Prostate gland (tissue), 2 donors: ENCODE data around the gene COX11. TPM values are rescaled to one million over a fixed set of nuclear protein-coding genes. Genes with fewer than 3 reads are reported as not detected.

Experiments used
- DNase-seq: peaks from one replicate; pipeline ENCODE4 v3.0.0-alpha.2; 2019; ENCODE audit warnings: low spot score
- H3K27ac ChIP-seq, 2 donors: fragments of 200-600 bp; sonication (generic); 2 replicates each; pipeline ENCODE4 v1.5.1; 2017 to 2019
- H3K27me3 ChIP-seq: fragments of 200-600 bp; sonication (generic); replicated peaks from 2 replicates; pipeline ENCODE4 v1.5.1; 2019; ENCODE audit not compliant: insufficient read depth
- H3K36me3 ChIP-seq, 2 donors: fragments of 200-600 bp; sonication (generic); 1 replicate in 1 of 2; 2 replicates in 1 of 2; pipeline versions ENCODE4 v1.5.1 to v1.8.1; 2017 to 2019
- H3K4me1 ChIP-seq: fragments of 200-600 bp; sonication (generic); replicated peaks from 2 replicates; pipeline ENCODE4 v1.5.1; 2019
- H3K4me3 ChIP-seq, 2 donors: fragments of 200-600 bp; sonication (generic); 2 replicates each; pipeline ENCODE4 v1.5.1; 2017 to 2019
- H3K9me3 ChIP-seq: fragments of 200-600 bp; sonication (generic); 2 replicates; pipeline ENCODE4 v1.5.1; 2017
- CTCF ChIP-seq, 4 experiments: fragments of 200-600 bp in 2 of 4; fragments of 450-650 bp in 2 of 4; sonication (generic) in 2 of 4; IDR thresholded peaks; 1 replicate in 3 of 4; 2 replicates in 1 of 4; pipeline ENCODE4 v1.5.1; 2016 to 2019; ENCODE audit warnings: antibody characterized with exemption in 4 of 4, mild to moderate bottlenecking in 2 of 4, moderate library complexity in 2 of 4
- POLR2A ChIP-seq: fragments of 450-650 bp; IDR thresholded peaks from one replicate; pipeline ENCODE4 v1.6.1; 2016; ENCODE audit warnings: antibody characterized with exemption, mild to moderate bottlenecking
- POLR2AphosphoS5 ChIP-seq: sonication (generic); formaldehyde crosslinking; IDR thresholded peaks from one replicate; pipeline ENCODE4 v1.6.1; 2017; ENCODE audit warnings: antibody characterized with exemption
- WGBS: methylation state at CpG from one replicate; pipeline ENCODE4 v1.1.5; 2018; 5-methylcytosine and 5-hydroxymethylcytosine counted together
- intact Hi-C: fragments of 100-400 bp; cut with DNase I; formaldehyde crosslinking; loops from one replicate; pipeline ENCODE4 v1.14.2; 2022
- total RNA-seq, 2 donors: library from RNA; depleted of rRNA; stranded (reverse); fragments of >200 nt; gene quantifications; one replicate each; pipeline ENCODE4 v1.1.0, GENCODE V29; 2016

Gene COX11
- total RNA-seq, 2 donors from 2014 or later, result 33.1 to 82.1 TPM

- H3K4me3 ChIP-seq, result no peak overlapping the region
- 87% methylated on average over 3 of the region's 3 CpGs for WGBS
- intact Hi-C loops, result no loop called here
- H3K4me1 ChIP-seq, result peaks cover 4% of the 10 kb centered on the region
- no peaks in the 10 kb centered on the region for H3K36me3 ChIP-seq
- no peak overlapping the region for H3K27ac ChIP-seq
- H3K9me3 ChIP-seq, result no peaks in the 10 kb centered on the region
- no peak for DNase-seq
- H3K27me3 ChIP-seq, result no peaks in the 10 kb centered on the region
- TF ChIP-seq CTCF (IDR thresholded peaks at IDR 0.05) (no peak), POLR2AphosphoS5 (no peak), POLR2A (no peak)
Observed at GRCh38 chr17:54976316-54976715, 7.9 kb upstream of the COX11 start.

- DNase-seq, result no peak
- Histone ChIP-seq H3K27me3 (no peaks in the 10 kb centered on the region), H3K36me3 (no peaks in the 10 kb centered on the region), H3K9me3 (no peaks in the 10 kb centered on the region), H3K27ac (no peak overlapping the region), H3K4me1 (peaks cover 4% of the 10 kb centered on the region), H3K4me3 (no peak overlapping the region)
- intact Hi-C loops, result no loop called here
- TF ChIP-seq CTCF (IDR thresholded peaks at IDR 0.05) (no peak), POLR2AphosphoS5 (no peak), POLR2A (no peak)
- WGBS, result 85% methylated on average over 3 of the region's 3 CpGs
Observed at GRCh38 chr17:54974759-54975158, 6.3 kb upstream of the COX11 start.

- H3K4me3 ChIP-seq, result no peak overlapping the region
- no peak overlapping the region for H3K27ac ChIP-seq
- TF ChIP-seq POLR2AphosphoS5, result no peak
- no peak for TF ChIP-seq POLR2A
- intact Hi-C loops, result no loop called here
- H3K36me3 ChIP-seq, result no peaks in the 10 kb centered on the region
- WGBS, result 84% methylated on average over 3 of the region's 3 CpGs
- H3K9me3 ChIP-seq, result no peaks in the 10 kb centered on the region
- H3K27me3 ChIP-seq, result no peaks in the 10 kb centered on the region
- DNase-seq, result no peak
- peaks cover 4% of the 10 kb centered on the region for H3K4me1 ChIP-seq
Observed at GRCh38 chr17:54972406-54973138, 4.1 kb upstream of the COX11 start.

- Histone ChIP-seq H3K4me1 (peaks cover 4% of the 10 kb centered on the region), H3K36me3 (no peaks in the 10 kb centered on the region), H3K4me3 (no peak overlapping the region), H3K27ac (no peak overlapping the region), H3K27me3 (no peaks in the 10 kb centered on the region), H3K9me3 (no peaks in the 10 kb centered on the region)
- intact Hi-C loops, result no loop called here
- no peak for DNase-seq
- WGBS, result 92% methylated on average over 3 of the region's 3 CpGs
- no peak for TF ChIP-seq CTCF (IDR thresholded peaks at IDR 0.05)
Observed at GRCh38 chr17:54971901-54972300, 3.4 kb upstream of the COX11 start.

GRCh38 chr17:54971147-54971546 is 2.7 kb upstream of the COX11 start:
- no peaks in the 10 kb centered on the region for H3K36me3 ChIP-seq
- peaks cover 4% of the 10 kb centered on the region for H3K4me1 ChIP-seq
- TF ChIP-seq POLR2A, result no peak
- TF ChIP-seq POLR2AphosphoS5, result no peak
- TF ChIP-seq CTCF (IDR thresholded peaks at IDR 0.05), result no peak
- H3K27ac ChIP-seq, result no peak overlapping the region
- no peaks in the 10 kb centered on the region for H3K27me3 ChIP-seq
- intact Hi-C loops, result no loop called here
- no peak for DNase-seq
- H3K4me3 ChIP-seq, result no peak overlapping the region
- H3K9me3 ChIP-seq, result no peaks in the 10 kb centered on the region
